ENCODE measurements around the gene IAH1.

The IAH1 gene

GRCh38 chr2:9439536-9439935 lies 34.8 kb upstream of the IAH1 start:
- no peaks in the 10 kb centered on the region for H3K36me3 ChIP-seq (ENCODE audit: control insufficient read depth, insufficient read depth, low read length)
- H3K27me3 ChIP-seq (ENCODE audit: control insufficient read depth, insufficient read depth, low read length) = no peaks in the 10 kb centered on the region
- no peak overlapping the region for H2AFZ ChIP-seq
- no peaks in the 10 kb centered on the region for H3K4me1 ChIP-seq
- H3K27ac ChIP-seq = no peak overlapping the region
- H3K4me3 ChIP-seq (ENCODE audit: low read depth, low read length) = no peak overlapping the region
- H3K9ac ChIP-seq = no peak overlapping the region
- H3K9me3 ChIP-seq (ENCODE audit: control insufficient read depth, low read length) = no peaks in the 10 kb centered on the region
- no peaks in the 10 kb centered on the region for H3K79me2 ChIP-seq
- no peak overlapping the region for H3K4me2 ChIP-seq (ENCODE audit: low read length)
- TF ChIP-seq CTCF (IDR thresholded peaks at IDR 0.05) = no peak

GRCh38 chr2:9440058-9440727 lies 34.2 kb upstream of the IAH1 start:
- no peaks in the 10 kb centered on the region for H3K36me3 ChIP-seq (ENCODE audit: control insufficient read depth, insufficient read depth, low read length)
- no peak for TF ChIP-seq CTCF (IDR thresholded peaks at IDR 0.05)
- H3K27me3 ChIP-seq (ENCODE audit: control insufficient read depth, insufficient read depth, low read length) = no peaks in the 10 kb centered on the region

GRCh38 chr2:9441556-9441955 lies 32.8 kb upstream of the IAH1 start:
- Histone ChIP-seq H3K9ac (no peak overlapping the region), H3K27ac (no peak overlapping the region), H3K4me2 (ENCODE audit: low read length) (no peak overlapping the region), H3K4me3 (ENCODE audit: low read depth, low read length) (no peak overlapping the region), H3K9me3 (ENCODE audit: control insufficient read depth, low read length) (no peaks in the 10 kb centered on the region), H2AFZ (no peak overlapping the region), H3K36me3 (ENCODE audit: control insufficient read depth, insufficient read depth, low read length) (no peaks in the 10 kb centered on the region), H3K27me3 (ENCODE audit: control insufficient read depth, insufficient read depth, low read length) (no peaks in the 10 kb centered on the region), H3K79me2 (no peaks in the 10 kb centered on the region), H3K4me1 (no peaks in the 10 kb centered on the region)
- TF ChIP-seq CTCF (IDR thresholded peaks at IDR 0.05) = no peak

More at GRCh38 chr2:9440058-9440727, 34.2 kb upstream of the IAH1 start:
- Histone ChIP-seq H3K79me2 (no peaks in the 10 kb centered on the region), H3K4me3 (ENCODE audit: low read depth, low read length) (no peak overlapping the region), H3K27ac (no peak overlapping the region), H3K9ac (no peak overlapping the region), H3K4me1 (no peaks in the 10 kb centered on the region), H3K9me3 (ENCODE audit: control insufficient read depth, low read length) (no peaks in the 10 kb centered on the region), H2AFZ (no peak overlapping the region), H3K4me2 (ENCODE audit: low read length) (no peak overlapping the region)

- no peak overlapping the region for H3K27ac ChIP-seq
- no peaks in the 10 kb centered on the region for H3K36me3 ChIP-seq (ENCODE audit: control insufficient read depth, insufficient read depth, low read length)
- no peaks in the 10 kb centered on the region for H3K9me3 ChIP-seq (ENCODE audit: control insufficient read depth, low read length)
- H3K4me1 ChIP-seq = no peaks in the 10 kb centered on the region
- H3K9ac ChIP-seq = no peak overlapping the region
- no peak overlapping the region for H3K4me3 ChIP-seq (ENCODE audit: low read depth, low read length)
- TF ChIP-seq CTCF (IDR thresholded peaks at IDR 0.05) = no peak
- H2AFZ ChIP-seq = no peak overlapping the region
- no peaks in the 10 kb centered on the region for H3K27me3 ChIP-seq (ENCODE audit: control insufficient read depth, insufficient read depth, low read length)
- H3K4me2 ChIP-seq (ENCODE audit: low read length) = no peak overlapping the region
- H3K79me2 ChIP-seq = no peaks in the 10 kb centered on the region
Observed at GRCh38 chr2:9443526-9443925, 30.8 kb upstream of the IAH1 start.

GRCh38 chr2:9445089-9445488 lies 29.3 kb upstream of the IAH1 start:
- Histone ChIP-seq H2AFZ (no peak overlapping the region), H3K4me1 (no peaks in the 10 kb centered on the region), H3K4me2 (ENCODE audit: low read length) (no peak overlapping the region), H3K27me3 (ENCODE audit: control insufficient read depth, insufficient read depth, low read length) (no peaks in the 10 kb centered on the region), H3K27ac (no peak overlapping the region), H3K4me3 (ENCODE audit: low read depth, low read length) (no peak overlapping the region), H3K79me2 (no peaks in the 10 kb centered on the region), H3K36me3 (ENCODE audit: control insufficient read depth, insufficient read depth, low read length) (no peaks in the 10 kb centered on the region), H3K9me3 (ENCODE audit: control insufficient read depth, low read length) (no peaks in the 10 kb centered on the region), H3K9ac (no peak overlapping the region)
- TF ChIP-seq CTCF (IDR thresholded peaks at IDR 0.05) = no peak
